EH (cell line): ENCODE measurements around the gene ARL13B.
"Not testable (repeated sequence)": the region's sequence is repeated elsewhere in the genome, so short reads cannot be mapped to it uniquely, and the experiment has no call there.

Experiments
- DNase-seq: peaks from one replicate; pipeline ENCODE4 v3.0.0-alpha.2; 2015; ENCODE audit warnings: low read depth

Gene ARL13B

DNA sequence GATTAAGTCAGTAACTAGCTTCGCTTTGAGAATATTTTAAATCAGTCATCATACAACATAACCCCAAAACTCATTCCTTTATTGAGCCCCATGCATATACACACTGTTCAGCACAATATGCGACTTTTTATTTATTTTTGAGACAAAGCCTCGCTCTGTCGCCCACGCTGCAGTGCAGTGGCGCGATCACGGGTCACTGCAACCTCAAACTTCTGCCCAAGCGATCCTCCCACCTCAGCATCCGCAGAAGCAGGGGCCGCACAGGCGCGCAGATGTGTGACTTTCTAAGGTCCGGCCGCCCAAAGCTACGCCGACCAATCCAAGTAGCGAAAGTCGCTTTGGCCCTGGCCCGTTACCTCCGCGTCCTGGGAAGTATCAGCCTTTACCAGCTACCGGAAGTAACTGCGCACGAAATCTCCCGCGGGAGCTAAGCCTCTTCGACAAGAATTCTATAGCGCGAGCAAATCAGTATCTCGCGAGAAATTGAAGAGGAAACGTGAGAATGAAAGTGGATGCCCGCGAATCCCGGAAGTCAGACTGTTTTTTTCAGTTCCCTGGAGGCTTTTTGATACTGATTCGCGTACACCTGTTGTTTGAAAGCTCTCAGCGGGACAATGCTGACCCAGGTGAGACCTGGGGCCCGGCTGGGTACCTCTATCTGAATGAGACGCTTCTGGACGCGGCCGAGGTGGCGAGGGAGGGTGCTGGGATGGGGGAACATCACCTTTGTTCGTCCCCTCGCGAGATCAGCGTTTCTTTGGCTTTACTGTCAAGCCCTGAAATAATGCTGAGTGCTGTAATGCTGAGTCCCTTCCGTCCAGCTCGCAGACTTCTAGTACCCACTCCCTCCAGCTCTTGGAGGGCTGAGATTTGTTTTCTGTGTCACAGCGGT lies 82.8 kb downstream of the ARL13B start, which contains the start of the genes DHFR2 and NSUN3:
DHFR2 (minus strand) TSS at position 404 of the 892 bp plus-strand sequence. CDS start 1,405 bp downstream, outside the sequence.
NSUN3 (plus strand) TSS at position 549 of the 892 bp plus-strand sequence; CDS start at position 615, 66 bp downstream.
- peak; percentile 99 for DNase-seq

DNA sequence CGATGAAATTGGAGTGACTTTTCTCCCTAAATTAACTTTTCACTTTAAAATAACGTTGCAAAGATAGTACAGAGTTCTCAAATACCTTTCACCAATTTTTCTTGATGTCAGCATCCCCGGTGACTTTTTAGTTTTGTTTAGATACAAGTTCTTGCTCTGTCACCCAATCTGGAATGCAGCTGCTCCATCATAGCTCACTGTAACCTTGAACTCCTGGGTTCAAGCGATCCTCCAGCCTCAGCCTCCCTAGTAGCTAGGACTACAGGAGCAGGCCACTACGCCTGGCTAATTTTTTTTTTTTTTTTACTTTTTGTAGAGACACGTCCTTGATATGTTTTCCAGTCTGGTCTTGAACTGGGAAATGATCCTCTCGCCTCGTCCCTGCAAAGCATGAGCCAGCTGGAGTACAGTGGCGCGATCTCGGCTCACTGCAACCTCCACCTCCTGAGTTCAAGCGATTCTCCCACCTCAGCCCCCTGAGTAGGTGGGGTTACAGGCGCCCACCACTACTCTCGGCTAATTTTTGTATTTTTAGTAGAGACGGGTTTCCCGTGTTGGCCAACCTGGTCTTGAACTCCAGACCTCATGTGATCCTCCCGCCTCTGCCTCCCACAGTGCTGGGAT lies 83.7 kb downstream of the ARL13B start:
- no peak for DNase-seq

DNA sequence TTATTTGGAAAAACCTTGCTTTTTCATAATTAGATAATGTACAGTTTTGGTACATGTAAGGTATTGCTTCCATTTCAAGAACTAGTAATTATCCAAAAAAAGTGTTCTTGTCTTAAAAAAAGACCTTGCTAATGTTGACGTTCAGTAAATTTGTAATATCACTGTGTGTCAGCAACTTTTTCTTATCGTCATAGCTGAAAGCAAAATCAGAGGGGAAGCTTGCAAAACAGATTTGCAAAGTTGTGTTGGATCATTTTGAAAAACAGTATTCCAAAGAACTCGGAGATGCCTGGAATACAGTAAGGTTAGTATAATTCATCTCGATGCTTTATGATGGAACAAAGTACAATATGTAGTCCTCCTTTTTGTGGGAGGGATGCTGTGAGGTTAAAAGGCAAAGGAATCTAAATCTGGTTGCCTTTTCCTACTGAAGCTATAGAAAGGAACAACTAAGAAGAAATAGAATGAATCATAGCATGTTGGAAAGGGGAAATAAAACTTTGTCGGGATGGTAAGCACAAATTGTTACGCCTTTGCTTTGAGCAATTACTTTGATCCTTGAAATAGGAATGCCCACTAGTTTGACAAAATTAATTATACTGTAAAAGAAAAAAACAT lies 84.4 kb downstream of the ARL13B start:
- DNase-seq: no peak

DNA sequence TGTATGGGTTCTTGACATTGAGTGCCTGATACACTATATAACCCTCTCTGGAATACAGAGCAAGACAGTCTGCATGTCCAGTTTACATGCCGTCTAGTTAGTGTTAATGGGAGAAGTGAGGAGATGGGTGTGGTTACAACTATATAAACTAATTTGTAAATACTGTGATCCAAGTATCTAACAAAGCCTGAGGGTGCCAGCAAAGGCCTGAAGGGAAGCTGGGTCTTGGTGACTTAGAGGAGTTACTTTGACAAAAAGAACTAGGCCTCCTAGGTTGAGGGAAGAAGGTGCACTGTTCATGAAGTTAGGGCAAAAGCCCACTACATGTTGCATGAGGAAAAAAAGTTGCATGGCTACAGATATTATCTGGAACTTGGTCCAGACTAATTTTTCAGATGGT lies 85.2 kb downstream of the ARL13B start:
- no peak for DNase-seq

DNA sequence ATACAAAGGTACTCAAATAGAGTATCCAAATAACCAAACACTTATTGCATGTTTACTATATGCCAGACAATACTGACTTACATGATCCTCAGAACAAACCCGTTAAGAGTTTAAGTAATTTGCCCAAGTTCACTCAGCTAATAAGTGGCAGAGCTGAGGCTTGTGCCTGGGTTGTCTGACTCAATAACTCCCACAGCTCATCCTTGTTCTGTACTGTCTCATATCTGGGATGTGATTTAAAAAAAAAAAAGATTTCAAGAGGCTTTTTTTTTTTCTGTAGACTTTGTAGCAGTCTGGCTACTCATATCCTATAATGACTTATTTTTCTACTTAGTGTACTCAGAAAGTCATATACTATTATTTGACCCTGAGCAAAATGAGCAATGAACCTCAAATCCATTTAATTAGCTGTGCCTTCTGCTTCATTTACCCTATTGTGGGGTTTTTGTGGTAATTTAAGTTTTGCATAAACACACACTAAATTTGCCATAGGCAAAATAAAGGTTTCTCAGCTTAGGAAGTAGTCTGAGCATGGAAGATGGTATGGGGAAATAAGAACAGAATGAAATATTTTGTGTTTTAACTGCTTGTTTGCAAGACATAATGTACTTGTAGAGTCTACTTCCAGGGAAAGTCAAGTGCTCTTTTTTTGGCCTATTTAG lies 86.0 kb downstream of the ARL13B start:
- DNase-seq: no peak

DNA sequence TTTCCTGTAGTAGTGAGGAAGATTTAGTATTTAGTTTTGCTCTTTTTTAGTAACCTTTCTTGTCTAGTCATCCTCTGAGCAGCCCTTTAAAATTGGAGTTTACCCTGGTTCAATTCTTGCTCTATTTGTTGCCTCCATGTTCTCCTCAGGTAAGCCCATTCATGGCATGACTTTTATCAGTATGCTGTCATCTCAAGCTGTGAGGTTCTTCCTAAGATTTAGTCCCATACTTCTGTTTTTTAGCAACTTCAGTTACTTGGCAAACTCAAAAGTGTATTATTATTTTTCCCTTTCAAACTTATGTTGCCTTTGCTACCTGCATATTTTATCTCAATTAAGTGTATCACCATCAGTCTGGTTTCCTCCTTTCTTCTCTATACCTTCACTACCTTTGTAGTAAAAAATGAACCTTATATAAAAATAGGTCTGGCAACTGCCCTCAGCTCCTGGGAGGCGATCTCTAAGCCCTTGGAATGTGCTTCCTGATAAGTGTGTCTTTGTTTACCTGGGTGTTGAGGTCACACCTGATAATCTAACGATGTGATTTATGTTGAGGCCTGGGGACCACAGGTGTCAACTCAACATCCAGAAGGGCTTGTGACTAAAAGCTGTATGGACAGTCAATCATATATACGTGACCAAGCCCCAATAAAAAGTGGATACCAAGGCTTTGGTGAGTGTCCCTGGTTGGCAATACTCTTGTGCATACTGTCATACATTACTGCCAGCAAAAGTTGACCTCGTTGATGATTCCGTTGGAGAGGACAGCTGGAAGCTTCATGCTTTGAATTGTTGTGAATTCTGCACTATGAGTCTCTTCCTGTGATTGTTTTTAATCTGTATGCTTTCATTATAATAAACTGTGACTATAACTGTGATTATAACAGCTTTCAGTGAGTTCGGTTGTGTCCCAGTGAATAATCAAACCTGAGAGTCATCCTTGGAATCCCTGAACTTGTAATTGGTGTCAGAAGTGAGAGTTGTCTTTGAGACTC lies 86.8 kb downstream of the ARL13B start:
- DNase-seq: peak; percentile 7

DNA sequence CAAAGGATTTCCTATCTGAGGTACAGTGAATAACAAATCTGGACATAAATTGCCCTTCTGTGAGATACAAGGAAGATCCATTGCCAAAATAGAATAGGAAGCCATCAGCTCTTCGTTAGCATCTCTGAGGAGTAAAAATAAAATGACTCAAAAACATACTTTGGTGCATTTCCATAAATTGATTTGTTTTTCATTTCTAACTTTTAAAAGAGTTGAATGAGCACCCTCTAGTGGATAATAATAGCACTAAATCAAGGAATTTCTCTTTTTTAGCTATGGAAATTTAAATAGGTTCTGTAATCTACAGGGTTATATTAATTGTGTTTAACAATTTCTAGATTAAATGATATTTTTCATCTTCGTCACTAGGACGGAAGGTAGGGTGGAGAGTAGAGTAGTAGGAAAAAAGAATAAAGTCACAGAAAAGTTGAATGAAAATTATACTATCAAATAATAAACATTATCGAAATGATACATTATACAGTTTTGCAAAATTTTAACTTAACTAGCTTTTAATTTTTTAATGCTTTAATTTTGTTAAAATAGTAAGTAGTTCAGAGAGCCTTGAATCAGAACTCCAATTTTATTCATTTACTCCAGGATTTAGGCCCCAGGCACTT lies 89.3 kb downstream of the ARL13B start:
- peak; percentile 40 for DNase-seq

DNA sequence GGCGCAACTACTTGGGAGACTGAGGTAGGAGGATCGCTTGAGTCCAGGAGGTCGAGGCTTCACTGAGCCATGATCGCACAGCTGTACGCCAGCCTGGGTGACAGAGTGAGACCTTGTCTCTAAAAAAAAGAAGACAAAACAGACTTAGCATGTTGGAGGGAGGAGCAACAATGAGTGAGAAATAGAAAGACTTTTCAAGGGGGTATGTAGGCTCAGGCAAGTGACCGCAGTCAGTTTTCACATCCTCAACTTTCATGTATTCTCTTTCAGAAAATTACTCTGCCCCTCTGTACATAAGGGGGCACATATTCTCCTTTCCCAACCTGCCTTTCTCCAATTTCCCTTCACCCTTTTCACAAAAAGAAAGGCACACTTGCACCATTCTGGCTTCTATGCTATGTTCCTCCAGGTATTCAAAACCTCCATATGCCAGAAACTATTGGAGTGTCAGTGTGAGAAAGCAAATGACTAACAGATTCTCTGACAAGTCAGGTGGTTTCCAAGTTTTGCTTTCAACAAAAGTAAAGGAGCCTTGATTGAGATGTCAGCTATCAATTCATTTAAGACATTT lies 90.5 kb downstream of the ARL13B start:
- DNase-seq: no peak

DNA sequence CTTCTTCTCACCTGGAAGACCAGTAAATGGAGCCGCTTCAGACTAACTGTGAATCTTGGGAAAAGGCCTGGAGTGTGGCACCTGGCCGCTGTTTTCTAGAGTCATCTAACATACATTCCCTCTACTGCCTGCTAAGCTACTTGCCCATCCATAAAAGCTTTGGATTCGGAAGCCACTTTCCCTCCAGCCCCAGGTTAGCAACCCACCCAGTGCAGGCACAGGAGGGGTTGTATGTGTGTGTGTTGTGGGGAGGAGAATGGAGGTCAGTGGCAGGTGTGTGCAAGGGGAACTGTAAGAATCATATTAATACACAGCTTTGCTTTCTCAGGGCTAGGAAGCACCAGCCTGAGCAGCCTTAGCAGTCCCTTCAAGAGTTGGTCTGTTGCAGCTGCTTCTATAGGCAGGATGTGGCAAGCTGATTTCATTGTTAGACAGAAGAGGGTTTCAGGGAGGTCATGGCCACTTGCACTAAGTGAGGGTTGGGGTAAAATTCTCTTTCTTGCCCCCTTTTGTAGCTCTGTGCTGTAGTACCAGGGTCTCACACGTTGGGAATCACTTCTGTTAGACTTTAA lies 91.8 kb downstream of the ARL13B start:
- no peak for DNase-seq

DNA sequence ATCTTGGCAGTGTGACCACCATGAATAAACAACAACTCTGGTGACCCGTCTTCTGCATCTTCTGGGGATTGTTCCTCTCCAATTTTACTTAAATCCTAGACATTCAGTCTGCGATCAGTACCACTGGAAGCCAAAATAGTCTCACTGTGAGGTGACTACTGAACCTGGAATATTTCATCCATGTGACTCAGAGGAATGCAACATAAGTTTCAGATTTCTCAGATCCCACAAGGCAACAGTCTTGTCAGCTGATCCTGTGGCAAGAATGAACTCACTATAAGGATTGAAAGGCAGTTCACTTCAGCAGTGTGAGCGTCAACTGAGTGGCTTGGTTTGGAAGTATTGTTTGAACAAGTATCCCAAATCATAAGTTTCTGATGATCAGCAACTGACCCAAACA lies 96.1 kb downstream of the ARL13B start:
- DNase-seq: peak; percentile 25

DNA sequence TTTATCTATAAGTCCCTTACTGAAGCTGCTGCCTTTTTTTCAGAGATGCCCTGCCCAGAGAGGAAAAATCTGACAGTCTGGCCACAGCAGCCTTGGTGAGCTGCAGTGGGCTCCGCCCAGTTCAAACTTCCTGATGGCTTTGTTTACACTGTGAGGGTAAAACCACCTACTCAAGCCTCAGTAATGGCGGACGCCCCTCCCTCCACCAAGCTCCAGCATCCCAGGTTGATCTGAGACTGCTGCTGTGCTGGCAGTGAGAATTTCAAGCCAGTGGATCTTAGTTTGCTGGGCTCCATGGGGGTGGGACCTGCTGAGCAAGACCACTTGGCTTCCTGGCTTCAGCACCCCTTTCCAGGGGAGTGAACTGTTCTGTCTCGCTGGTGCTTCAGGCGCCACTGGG lies 100.6 kb downstream of the ARL13B start:
- not testable (repeated sequence) for DNase-seq

DNA sequence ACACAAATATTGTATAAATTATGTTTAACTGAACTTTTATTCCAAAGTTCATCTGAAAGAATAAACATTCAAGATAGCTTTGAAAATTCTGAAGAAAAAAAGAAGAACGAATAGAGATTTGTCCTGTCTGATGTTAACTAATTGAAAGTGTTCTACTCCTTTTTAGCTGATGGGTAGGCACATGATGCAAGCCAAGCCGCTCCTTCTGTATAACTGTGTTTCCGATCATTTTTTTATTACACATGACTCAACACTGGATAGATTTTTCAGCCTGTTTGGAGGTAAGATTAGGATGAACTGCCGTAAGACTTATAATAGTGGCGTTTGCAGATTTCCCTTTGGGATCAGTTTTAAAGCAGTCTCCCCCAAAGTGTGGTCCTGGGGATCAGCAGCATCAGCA lies 101.9 kb downstream of the ARL13B start:
- no peak for DNase-seq

DNA sequence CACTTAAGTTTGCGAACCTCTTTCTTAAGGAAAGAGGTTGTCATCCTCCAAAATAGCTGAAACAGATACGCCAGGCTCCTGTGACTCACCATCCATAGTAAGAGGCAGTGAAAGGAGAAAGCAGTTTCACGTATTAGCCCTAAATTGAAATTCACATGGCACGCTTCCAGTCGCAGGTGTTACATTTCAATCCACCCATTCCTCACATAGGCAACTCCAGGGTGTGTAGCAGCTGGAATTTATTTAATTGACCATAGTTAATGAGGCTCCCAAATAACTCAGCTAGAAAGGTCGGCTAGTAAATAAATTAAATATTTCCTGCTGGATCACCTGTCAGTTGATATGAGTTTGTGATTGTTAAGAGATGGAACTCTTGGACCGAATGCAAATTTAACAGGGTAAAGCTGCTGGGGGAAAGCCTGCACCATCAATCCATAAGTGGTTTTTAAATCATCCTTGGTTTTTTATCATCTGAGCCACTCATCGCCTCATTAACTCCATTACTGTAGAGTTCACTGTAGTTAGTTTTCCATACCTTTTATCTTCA lies 102.5 kb downstream of the ARL13B start:
- DNase-seq: no peak

DNA sequence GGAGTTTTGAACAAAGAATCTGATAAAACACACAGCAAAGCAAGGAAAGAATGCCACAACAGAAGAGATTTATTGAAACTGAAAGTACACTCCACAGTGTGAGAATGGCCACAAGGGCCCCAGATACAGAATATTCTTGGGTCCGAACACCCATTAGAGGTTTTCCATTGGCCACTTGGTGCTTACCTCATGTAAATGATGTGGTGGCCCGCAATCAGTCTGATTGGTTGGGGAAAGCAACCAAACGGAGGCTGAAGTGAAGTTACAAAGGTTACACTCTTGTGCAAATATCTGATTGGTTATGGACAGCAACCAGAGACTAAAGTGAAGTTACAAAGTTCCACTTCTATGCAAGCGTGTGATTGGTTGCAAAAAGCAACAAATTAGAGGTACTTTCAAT lies 103.3 kb downstream of the ARL13B start:
- no peak for DNase-seq

DNA sequence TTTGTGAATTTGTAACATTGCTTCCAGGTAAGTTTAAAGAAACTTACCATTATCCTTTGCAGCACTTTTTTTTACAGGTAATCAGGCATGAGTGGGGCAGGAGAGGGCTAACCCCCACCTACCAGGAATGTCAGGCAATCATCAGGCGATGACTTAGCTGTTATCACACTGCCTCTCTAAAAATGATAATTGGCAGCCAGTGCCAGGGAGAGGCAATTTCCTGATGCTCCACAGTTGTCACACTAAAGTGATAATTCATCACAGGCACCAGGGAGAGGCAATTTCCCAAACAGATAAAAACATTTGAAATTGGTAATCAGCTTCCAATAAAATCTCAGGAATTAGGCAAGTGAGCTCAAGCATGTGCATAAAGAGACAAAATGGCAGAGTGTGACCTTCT lies 109.2 kb downstream of the ARL13B start:
- no peak for DNase-seq

DNA sequence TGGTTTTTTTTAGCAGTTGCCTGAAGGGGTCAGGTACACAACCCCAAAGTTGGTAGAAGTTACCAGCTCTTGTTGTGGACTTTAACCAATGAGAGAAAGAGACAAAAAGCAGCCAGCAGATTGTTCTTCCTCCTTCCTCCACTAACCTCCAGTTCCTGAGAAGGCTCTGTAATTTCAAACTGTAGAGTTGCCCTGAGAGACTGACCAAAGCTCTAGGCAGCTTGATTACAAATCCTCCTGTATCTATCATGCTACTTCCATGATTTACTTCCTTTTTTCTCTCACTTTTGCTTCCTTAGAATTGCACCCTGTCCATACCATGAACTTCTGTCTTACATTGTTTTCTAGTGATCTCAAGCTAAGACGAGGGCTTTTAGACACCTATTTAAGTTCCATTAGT lies 112.1 kb downstream of the ARL13B start:
- DNase-seq: no peak

DNA sequence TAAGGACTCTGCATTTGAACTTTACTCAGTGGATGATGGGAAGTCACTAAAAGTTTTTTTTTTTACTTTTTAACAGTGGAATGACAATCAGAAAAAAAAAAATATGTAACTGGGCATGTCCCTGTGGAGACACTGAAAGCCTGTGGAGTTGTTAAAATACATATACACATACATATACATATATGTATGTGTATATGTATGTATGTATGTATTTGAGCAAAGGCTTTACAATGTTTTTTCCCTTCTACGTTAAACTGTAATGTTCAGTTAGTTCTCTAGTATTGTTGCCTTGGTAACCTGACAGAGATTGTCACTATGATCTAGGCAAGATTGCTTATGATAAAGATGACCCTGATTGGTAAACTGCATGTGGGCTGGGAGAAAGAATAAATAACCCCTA lies 113.2 kb downstream of the ARL13B start:
- no peak for DNase-seq

DNA sequence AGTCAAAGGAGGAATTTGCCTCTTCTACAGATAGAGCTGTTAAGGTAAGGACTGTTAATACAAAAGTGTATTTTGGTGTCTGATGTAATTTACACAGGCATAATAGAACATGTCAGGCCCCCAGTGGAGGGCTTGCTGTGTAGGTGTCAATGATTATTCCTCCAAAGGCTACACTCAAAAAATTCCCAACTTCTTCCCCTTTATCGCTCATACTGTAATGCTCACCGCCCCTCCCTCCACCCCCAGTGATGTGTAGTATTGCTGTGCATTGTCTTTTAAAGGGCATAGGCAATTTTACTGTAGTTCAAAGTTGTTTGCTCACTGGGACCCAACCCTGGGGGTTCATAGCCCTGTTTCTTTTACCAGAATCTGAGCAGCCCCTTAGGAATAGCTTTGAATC lies 115.2 kb downstream of the ARL13B start:
- no peak for DNase-seq

DNA sequence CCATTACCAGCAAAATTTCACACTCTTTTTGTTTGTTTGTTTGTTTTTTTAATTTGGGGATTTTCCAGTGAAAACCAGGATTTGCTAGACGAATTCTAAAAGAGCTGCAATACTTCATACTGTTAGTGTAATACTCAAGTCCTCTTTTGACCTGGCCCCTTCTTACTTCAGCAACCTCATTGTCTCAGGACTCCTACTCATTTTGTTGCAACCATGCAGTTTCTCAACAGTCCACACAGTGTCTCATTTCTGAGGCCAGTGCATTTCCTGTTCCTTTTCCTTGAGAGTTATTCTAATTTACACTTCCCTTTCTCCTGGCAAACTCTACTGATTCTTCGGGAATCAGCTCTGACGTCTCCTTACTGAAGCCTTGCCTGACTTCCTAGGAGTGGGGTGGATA lies 118.5 kb downstream of the ARL13B start:
- DNase-seq: no peak

DNA sequence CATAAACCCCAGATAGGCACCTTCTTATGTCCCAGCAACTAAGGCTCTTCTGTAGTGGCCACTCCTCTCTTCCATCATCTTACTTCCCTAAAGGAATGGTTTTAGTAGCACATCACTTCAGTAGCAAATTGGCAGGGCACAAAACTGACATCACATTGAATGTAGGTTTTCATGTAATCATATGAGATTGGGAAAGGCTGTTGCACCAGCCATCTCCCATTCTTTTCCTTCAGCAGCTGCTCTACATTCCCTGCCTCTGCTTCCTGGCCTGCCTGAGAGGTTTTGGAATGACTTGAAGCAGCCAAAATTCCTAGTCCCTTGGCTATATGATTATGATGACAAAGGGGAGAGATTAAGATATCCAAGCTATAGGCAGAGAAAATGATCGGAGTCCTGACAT lies 119.4 kb downstream of the ARL13B start:
- DNase-seq: no peak
